HCT116 (cell line): ENCODE results near the gene GNPTG. TPM values are rescaled to one million over a fixed set of nuclear protein-coding genes. Genes with fewer than 3 reads are reported as not detected.

Source experiments
- ATAC-seq: fragments of 200-7000 bp; cut with Tn5 transposase; 2 replicates; pipeline ENCODE4 v1.9.1; 2020; ENCODE audit warnings: mild to moderate bottlenecking, moderate library complexity
- BruUV-seq: library from RNA; stranded (reverse); fragments of 400-500 nt; replicated peaks from 2 replicates; lab custom pipeline; 2021; lab: Mats Ljungman, UMichigan
- CTCF ChIA-PET: fragments of 300-600 bp; sonication (Branson Sonifier 250); formaldehyde crosslinking; loops from one replicate; lab custom pipeline; 2021; ENCODE audit warnings: antibody characterized with exemption; lab: Charles Lee
- POLR2A ChIA-PET: fragments of 300-600, 350-600 bp; sonication (Branson Sonifier 250); formaldehyde crosslinking; loops from one replicate; lab custom pipeline; 2021; ENCODE audit warnings: antibody characterized with exemption; lab: Charles Lee
- RAD21 ChIA-PET, 2 experiments: fragments of 300-600 bp; sonication (Branson Sonifier 250); formaldehyde crosslinking; loops; one replicate each; lab custom pipeline; 2023; ENCODE audit warnings: low total read pairs in 2 of 2; ENCODE audit not compliant: uncharacterized antibody in 2 of 2, unreplicated experiment in 2 of 2, low non-redundant PET in 1 of 2; lab: Charles Lee
- DNase-seq: peaks from one replicate; pipeline ENCODE4 v3.0.0-alpha.2; 2010; ENCODE audit warnings: low read depth, low spot score
- H2AFZ ChIP-seq: fragments of 200-600 bp; shearing (Covaris generic), sonication (generic); 2 replicates; pipeline ENCODE4 v1.6.1; 2017; ENCODE audit warnings: low read depth, mixed run types, mixed read lengths, antibody characterized with exemption, low read length; ENCODE audit not compliant: poor library complexity, severe bottlenecking
- H3K27ac ChIP-seq: 2 replicates; pipeline ENCODE4 v1.5.1; 2012; ENCODE audit warnings: low read depth, low read length
- H3K27me3 ChIP-seq: fragments of 200-600 bp; sonication (generic); 2 replicates; pipeline ENCODE4 v1.6.1; 2016; ENCODE audit warnings: mixed run types, low read length, mixed read lengths; ENCODE audit not compliant: insufficient read depth
- H3K36me3 ChIP-seq, 2 experiments: fragments of 200-500 bp in 1 of 2; fragments of 200-600 bp in 1 of 2; sonication (Bioruptor generic) in 1 of 2; sonication (generic) in 1 of 2; 2 replicates each; pipeline versions ENCODE4 v1.5.1 to v1.6.1; 2014 to 2016; ENCODE audit warnings: low read length in 2 of 2, inconsistent platforms in 1 of 2, mixed read lengths in 1 of 2, mixed run types in 1 of 2; ENCODE audit not compliant: insufficient read depth in 2 of 2, control insufficient read depth in 1 of 2
- H3K4me1 ChIP-seq, 2 experiments: fragments of 200-600 bp in 1 of 2; sonication (generic) in 1 of 2; 2 replicates each; pipeline versions ENCODE4 v1.5.1 to v1.6.1; 2012 to 2017; ENCODE audit warnings: low read length in 2 of 2, inconsistent platforms in 1 of 2, mild to moderate bottlenecking in 1 of 2, mixed read lengths in 1 of 2, mixed run types in 1 of 2, moderate library complexity in 1 of 2; ENCODE audit not compliant: insufficient read depth in 2 of 2, control insufficient read depth in 1 of 2
- H3K4me2 ChIP-seq: fragments of 200-600 bp; sonication (generic); 2 replicates; pipeline ENCODE4 v1.6.1; 2017; ENCODE audit warnings: mixed run types, low read length, mixed read lengths
- H3K4me3 ChIP-seq, 2 experiments: fragments of 200-600 bp in 1 of 2; sonication (generic) in 1 of 2; replicated peaks in 1 of 2; 2 replicates each; pipeline ENCODE4 v1.5.1; 2011 to 2016; ENCODE audit warnings: low read length in 2 of 2, control low read depth in 1 of 2, low read depth in 1 of 2, mild to moderate bottlenecking in 1 of 2, mixed read lengths in 1 of 2, mixed run types in 1 of 2
- H3K79me2 ChIP-seq: fragments of 200-600 bp; sonication (generic); 2 replicates; pipeline ENCODE4 v1.6.1; 2017; ENCODE audit warnings: mild to moderate bottlenecking, mixed run types, low read length, moderate library complexity, mixed read lengths; ENCODE audit not compliant: insufficient read depth
- H3K9ac ChIP-seq: fragments of 200-600 bp; sonication (generic); 2 replicates; pipeline ENCODE4 v1.6.1; 2016; ENCODE audit warnings: low read length, mixed read lengths
- H3K9me2 ChIP-seq: fragments of 200-600 bp; sonication (generic), shearing (Covaris generic); 2 replicates; pipeline ENCODE4 v1.6.1; 2017; ENCODE audit warnings: mixed run types, mild to moderate bottlenecking, moderate library complexity; ENCODE audit not compliant: insufficient read depth
- H3K9me3 ChIP-seq, 2 experiments: fragments of 200-500 bp in 1 of 2; fragments of 200-600 bp in 1 of 2; sonication (Bioruptor generic) in 1 of 2; sonication (generic) in 1 of 2; 2 replicates each; pipeline ENCODE4 v1.6.1; 2014 to 2017; ENCODE audit warnings: low read length in 2 of 2, mixed read lengths in 2 of 2, inconsistent platforms in 1 of 2, low read depth in 1 of 2, mild to moderate bottlenecking in 1 of 2, mixed run types in 1 of 2, moderate library complexity in 1 of 2; ENCODE audit not compliant: control insufficient read depth in 1 of 2, insufficient read depth in 1 of 2
- H4K20me1 ChIP-seq: fragments of 200-600 bp; sonication (generic), shearing (Covaris generic); 2 replicates; pipeline ENCODE4 v1.6.1; 2017; ENCODE audit warnings: mixed run types, mild to moderate bottlenecking, moderate library complexity; ENCODE audit not compliant: insufficient read depth
- CEBPB ChIP-seq: IDR thresholded peaks from 2 replicates; pipeline ENCODE4 v1.6.1; 2012; ENCODE audit warnings: low read depth
- ELF1 ChIP-seq: IDR thresholded peaks from 2 replicates; pipeline ENCODE4 v1.6.1; 2012; ENCODE audit warnings: low read depth, borderline replicate concordance
- EZH2 ChIP-seq: fragments of 200-600 bp; sonication (generic); IDR thresholded peaks from 2 replicates; pipeline ENCODE4 v1.6.1; 2017; ENCODE audit warnings: antibody characterized with exemption, mixed run types
- FOSL1 ChIP-seq: IDR thresholded peaks from 2 replicates; pipeline ENCODE4 v1.6.1; 2012; ENCODE audit warnings: low read depth
- POLR2A ChIP-seq: IDR thresholded peaks from 2 replicates; pipeline ENCODE4 v1.7.0; 2011; ENCODE audit warnings: borderline replicate concordance; ENCODE audit not compliant: insufficient read depth, insufficient read length; ENCODE audit errors: extremely low read depth
- POLR2AphosphoS5 ChIP-seq: IDR thresholded peaks from 2 replicates; pipeline ENCODE4 v1.6.1; 2011; ENCODE audit warnings: mild to moderate bottlenecking, low read depth, low read length, moderate library complexity
- REST ChIP-seq: IDR thresholded peaks from 2 replicates; pipeline ENCODE4 v1.6.1; 2012; ENCODE audit warnings: low read depth
- SIN3A ChIP-seq: IDR thresholded peaks from 2 replicates; pipeline ENCODE4 v1.6.1; 2012; ENCODE audit warnings: low read depth
- SP1 ChIP-seq: IDR thresholded peaks from 2 replicates; pipeline ENCODE4 v1.6.1; 2012; ENCODE audit warnings: low read depth
- YY1 ChIP-seq: IDR thresholded peaks from 2 replicates; pipeline ENCODE4 v1.6.1; 2011; ENCODE audit warnings: low read length, low read depth, moderate library complexity, mild to moderate bottlenecking; ENCODE audit not compliant: insufficient replicate concordance; ENCODE audit errors: extremely low read depth
- ZNF274 ChIP-seq: fragments of 200-500 bp; sonication (Bioruptor generic); IDR thresholded peaks from 2 replicates; pipeline ENCODE4 v1.6.1; 2014; ENCODE audit warnings: mild to moderate bottlenecking, low read depth, low read length, inconsistent platforms
- intact Hi-C: fragments of 100-400 bp; cut with micrococcal nuclease; formaldehyde crosslinking; loops from 2 replicates; pipeline ENCODE4 v1.10.0; 2022
- total RNA-seq: library from RNA; stranded (reverse); gene quantifications from one replicate; pipeline ENCODE4 v1.2.1, GENCODE V29; 2021; ENCODE audit not compliant: unreplicated experiment
- TF ChIP-seq, protein P1 (sequence below), 3 experiments: fragments of 200-600 bp in 1 of 3; sonication (generic) in 1 of 3; IDR thresholded peaks in 2 of 3; conservative IDR thresholded peaks in 1 of 3; 2 replicates each; pipeline ENCODE4 v1.5.1; 2012 to 2017; ENCODE audit warnings: low read depth in 2 of 3, low read length in 2 of 3, antibody characterized with exemption in 1 of 3, borderline replicate concordance in 1 of 3, control low read depth in 1 of 3, mild to moderate bottlenecking in 1 of 3, mixed read lengths in 1 of 3, mixed run types in 1 of 3, moderate library complexity in 1 of 3; ENCODE audit not compliant: insufficient read depth in 1 of 3

GNPTG gene
- total RNA-seq, 1 experiment from 2014 or later, result 35.2 TPM

GRCh38 chr16:1385232-1385631 lies 33.5 kb downstream of the GNPTG start:
- POLR2A ChIA-PET, result no interaction called here
- H3K36me3 ChIP-seq, result no peaks in the 10 kb centered on the region; a peak in 1 of 4 replicates
- H4K20me1 ChIP-seq, result no peaks in the 10 kb centered on the region
- H3K27me3 ChIP-seq, result no peaks in the 10 kb centered on the region
- no peak overlapping the region for H3K4me2 ChIP-seq
- no TSS peak for BruUV-seq
- peaks cover 2% of the 10 kb centered on the region in 2 experiments; a peak in 3 of 4 replicates for H3K4me1 ChIP-seq
- no peak overlapping the region for H3K4me3 ChIP-seq
- CTCF ChIA-PET, result no interaction called here
- no peak overlapping the region for H2AFZ ChIP-seq
- H3K79me2 ChIP-seq, result no peaks in the 10 kb centered on the region
- no peak for DNase-seq
- TF ChIP-seq, protein P1, sequence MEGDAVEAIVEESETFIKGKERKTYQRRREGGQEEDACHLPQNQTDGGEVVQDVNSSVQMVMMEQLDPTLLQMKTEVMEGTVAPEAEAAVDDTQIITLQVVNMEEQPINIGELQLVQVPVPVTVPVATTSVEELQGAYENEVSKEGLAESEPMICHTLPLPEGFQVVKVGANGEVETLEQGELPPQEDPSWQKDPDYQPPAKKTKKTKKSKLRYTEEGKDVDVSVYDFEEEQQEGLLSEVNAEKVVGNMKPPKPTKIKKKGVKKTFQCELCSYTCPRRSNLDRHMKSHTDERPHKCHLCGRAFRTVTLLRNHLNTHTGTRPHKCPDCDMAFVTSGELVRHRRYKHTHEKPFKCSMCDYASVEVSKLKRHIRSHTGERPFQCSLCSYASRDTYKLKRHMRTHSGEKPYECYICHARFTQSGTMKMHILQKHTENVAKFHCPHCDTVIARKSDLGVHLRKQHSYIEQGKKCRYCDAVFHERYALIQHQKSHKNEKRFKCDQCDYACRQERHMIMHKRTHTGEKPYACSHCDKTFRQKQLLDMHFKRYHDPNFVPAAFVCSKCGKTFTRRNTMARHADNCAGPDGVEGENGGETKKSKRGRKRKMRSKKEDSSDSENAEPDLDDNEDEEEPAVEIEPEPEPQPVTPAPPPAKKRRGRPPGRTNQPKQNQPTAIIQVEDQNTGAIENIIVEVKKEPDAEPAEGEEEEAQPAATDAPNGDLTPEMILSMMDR (IDR thresholded peaks at IDR 0.05 in 2 of 3, conservative IDR thresholded peaks at IDR 0.05 in 1 of 3; ENCODE audit: borderline replicate concordance in 1 of 3, insufficient read depth in 1 of 3, low read depth in 2 of 3, low read length in 2 of 3), result no peak
- TF ChIP-seq SIN3A (no peak), FOSL1 (no peak), ZNF274 (no peak), CEBPB (no peak), YY1 (no peak)
- no peak for ATAC-seq
- no peaks in the 10 kb centered on the region for H3K9me2 ChIP-seq
- no peak overlapping the region for H3K9ac ChIP-seq
- RAD21 ChIA-PET, result no interaction called here
- no peak overlapping the region for H3K27ac ChIP-seq
- H3K9me3 ChIP-seq, result no peaks in the 10 kb centered on the region
- intact Hi-C loops, result no loop called here

DNA sequence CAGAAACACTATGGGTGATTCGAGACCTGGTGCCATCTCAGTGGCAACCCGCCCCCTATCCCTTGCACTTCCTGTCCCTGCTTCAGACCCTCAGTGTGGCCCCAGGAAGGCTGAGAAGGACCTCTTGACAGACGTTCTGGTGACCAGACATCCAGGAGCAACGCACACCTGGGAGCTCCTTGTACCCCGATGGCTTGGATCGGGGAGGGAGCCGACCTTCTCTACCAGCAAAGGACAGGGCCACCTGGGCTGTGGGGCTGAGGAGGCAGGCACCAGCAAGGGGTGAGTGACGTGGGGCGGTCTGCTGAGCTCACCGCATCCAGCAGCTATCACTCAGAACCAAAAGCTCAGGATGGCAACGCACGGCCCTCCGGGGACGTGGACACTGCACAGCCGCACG lies 35.6 kb downstream of the GNPTG start:
- H2AFZ ChIP-seq, result no peak overlapping the region
- no peaks in the 10 kb centered on the region for H3K79me2 ChIP-seq
- POLR2A ChIA-PET, result no interaction called here
- no peak for TF ChIP-seq SIN3A
- no peak for TF ChIP-seq SP1
- TF ChIP-seq POLR2A, result no peak
- TF ChIP-seq ELF1, result no peak
- TF ChIP-seq CEBPB, result no peak
- no peak for TF ChIP-seq EZH2
- no peak for TF ChIP-seq POLR2AphosphoS5
- no peak for TF ChIP-seq YY1
- no peak for TF ChIP-seq REST
- no peak for TF ChIP-seq ZNF274
- no peaks in the 10 kb centered on the region for H3K4me1 ChIP-seq
- intact Hi-C loops, result no loop called here
- no peaks in the 10 kb centered on the region; a peak in 1 of 4 replicates for H3K36me3 ChIP-seq
- H3K4me3 ChIP-seq, result no peak overlapping the region
- H3K9me3 ChIP-seq, result no peaks in the 10 kb centered on the region
- CTCF ChIA-PET, result no interaction called here
- no peak overlapping the region for H3K4me2 ChIP-seq
- no peak overlapping the region for H3K9ac ChIP-seq
- DNase-seq (no peak), ATAC-seq (no peak)
- H4K20me1 ChIP-seq, result no peaks in the 10 kb centered on the region
- no peaks in the 10 kb centered on the region for H3K27me3 ChIP-seq
- BruUV-seq, result no TSS peak
- H3K27ac ChIP-seq, result no peak overlapping the region
- H3K9me2 ChIP-seq, result no peaks in the 10 kb centered on the region
- RAD21 ChIA-PET, result no interaction called here
